SU-DHL-6 (cell line): ENCODE data around the gene DTD2.

Source experiments
- H2AFZ ChIP-seq: fragments of 200-600 bp; sonication (generic); 2 replicates; pipeline ENCODE4 v1.6.1; 2014; ENCODE audit warnings: low read depth, mild to moderate bottlenecking, moderate library complexity, mixed read lengths, antibody characterized with exemption, low read length; ENCODE audit not compliant: severe bottlenecking
- H3F3A ChIP-seq: fragments of 200-600 bp; shearing (Covaris generic); 2 replicates; pipeline ENCODE4 v1.6.0; 2016; ENCODE audit warnings: antibody characterized with exemption, mild to moderate bottlenecking; ENCODE audit not compliant: insufficient read depth
- H3K27ac ChIP-seq: fragments of 200-600 bp; sonication (generic); 2 replicates; pipeline ENCODE4 v1.5.1; 2016; ENCODE audit warnings: low read depth, mild to moderate bottlenecking, low read length, moderate library complexity, mixed read lengths
- H3K27me3 ChIP-seq: fragments of 200-600 bp; sonication (generic), shearing (Covaris generic); 2 replicates; pipeline ENCODE4 v1.6.0; 2014; ENCODE audit warnings: mild to moderate bottlenecking, low read length
- H3K36me3 ChIP-seq: fragments of 200-600 bp; sonication (generic); 2 replicates; pipeline ENCODE4 v1.6.1; 2014; ENCODE audit warnings: mild to moderate bottlenecking, low read length, mixed read lengths
- H3K4me2 ChIP-seq: fragments of 300-600, 200-600 bp; shearing (Covaris generic), sonication (generic); 2 replicates; pipeline ENCODE4 v1.6.0; 2014; ENCODE audit warnings: low read length, low read depth, mild to moderate bottlenecking; ENCODE audit not compliant: poor library complexity, severe bottlenecking
- H3K4me3 ChIP-seq: fragments of 200-600 bp; sonication (generic); 2 replicates; pipeline ENCODE4 v1.5.1; 2014; ENCODE audit warnings: antibody characterized with exemption, low read length, mild to moderate bottlenecking, mixed read lengths; ENCODE audit not compliant: insufficient read depth, poor library complexity, severe bottlenecking
- H3K79me2 ChIP-seq: fragments of 200-600 bp; sonication (generic); 2 replicates; pipeline ENCODE4 v1.6.1; 2014; ENCODE audit warnings: mild to moderate bottlenecking, low read length, moderate library complexity; ENCODE audit not compliant: insufficient read depth
- H3K9ac ChIP-seq: fragments of 200-600 bp; sonication (generic); 2 replicates; pipeline ENCODE4 v1.7.0; 2014; ENCODE audit warnings: mild to moderate bottlenecking, low read length
- H3K9me2 ChIP-seq: fragments of 200-600 bp; sonication (generic); replicated peaks from 2 replicates; pipeline ENCODE4 v1.6.1; 2014; ENCODE audit warnings: low read length; ENCODE audit not compliant: insufficient read depth
- H3K9me3 ChIP-seq: fragments of 200-600 bp; sonication (generic); 2 replicates; pipeline ENCODE4 v1.6.1; 2014; ENCODE audit warnings: low read length, mixed read lengths; ENCODE audit not compliant: insufficient read depth
- H4K20me1 ChIP-seq: fragments of 200-600 bp; sonication (generic); 2 replicates; pipeline ENCODE4 v1.6.1; 2014; ENCODE audit warnings: low read depth, mild to moderate bottlenecking, antibody characterized with exemption, low read length, moderate library complexity, mixed read lengths
- EZH2phosphoT487 ChIP-seq: fragments of 200-600 bp; sonication (generic), shearing (Covaris generic); conservative IDR thresholded peaks from 2 replicates; pipeline ENCODE4 v1.6.1; 2018; ENCODE audit warnings: mild to moderate bottlenecking, antibody characterized with exemption, low read length, moderate library complexity, mixed read lengths
- TF ChIP-seq, protein P1 (sequence below): fragments of 200-600 bp; sonication (generic); IDR thresholded peaks from one replicate; pipeline ENCODE4 v1.5.1; 2017; ENCODE audit warnings: antibody characterized with exemption, mild to moderate bottlenecking, low read length, moderate library complexity; ENCODE audit not compliant: insufficient read depth, poor library complexity, severe bottlenecking

DTD2 gene

DNA sequence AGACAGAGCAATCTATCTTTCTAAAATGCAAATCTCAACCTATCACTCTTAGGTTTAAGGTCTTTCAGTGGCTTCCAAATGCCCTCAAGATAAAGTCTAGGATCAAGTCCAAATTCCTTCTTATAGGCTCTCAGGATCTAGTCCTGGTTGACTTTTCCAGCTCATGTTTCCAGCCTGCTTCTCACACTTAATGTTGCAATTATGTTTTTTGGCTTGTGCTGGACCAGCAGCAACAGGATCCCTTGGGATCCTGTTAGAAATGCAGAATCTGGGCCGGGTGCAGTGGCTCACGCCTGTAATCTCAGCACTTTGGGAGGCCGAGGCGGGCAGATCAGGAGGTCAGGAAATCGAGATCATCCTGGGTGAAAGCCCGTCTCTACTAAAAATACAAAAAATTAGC, 19.9 kb upstream of the DTD2 start:
- H4K20me1 ChIP-seq, result no peaks in the 10 kb centered on the region
- no peaks in the 10 kb centered on the region for H3K9me3 ChIP-seq
- no peak overlapping the region for H2AFZ ChIP-seq
- H3F3A ChIP-seq, result no peaks in the 10 kb centered on the region
- H3K27ac ChIP-seq, result no peak overlapping the region
- no peaks in the 10 kb centered on the region for H3K27me3 ChIP-seq
- no peak overlapping the region for H3K4me2 ChIP-seq
- no peaks in the 10 kb centered on the region for H3K79me2 ChIP-seq
- no peaks in the 10 kb centered on the region for H3K9me2 ChIP-seq
- no peaks in the 10 kb centered on the region for H3K36me3 ChIP-seq
- H3K4me3 ChIP-seq, result no peak overlapping the region
- TF ChIP-seq, protein P1, sequence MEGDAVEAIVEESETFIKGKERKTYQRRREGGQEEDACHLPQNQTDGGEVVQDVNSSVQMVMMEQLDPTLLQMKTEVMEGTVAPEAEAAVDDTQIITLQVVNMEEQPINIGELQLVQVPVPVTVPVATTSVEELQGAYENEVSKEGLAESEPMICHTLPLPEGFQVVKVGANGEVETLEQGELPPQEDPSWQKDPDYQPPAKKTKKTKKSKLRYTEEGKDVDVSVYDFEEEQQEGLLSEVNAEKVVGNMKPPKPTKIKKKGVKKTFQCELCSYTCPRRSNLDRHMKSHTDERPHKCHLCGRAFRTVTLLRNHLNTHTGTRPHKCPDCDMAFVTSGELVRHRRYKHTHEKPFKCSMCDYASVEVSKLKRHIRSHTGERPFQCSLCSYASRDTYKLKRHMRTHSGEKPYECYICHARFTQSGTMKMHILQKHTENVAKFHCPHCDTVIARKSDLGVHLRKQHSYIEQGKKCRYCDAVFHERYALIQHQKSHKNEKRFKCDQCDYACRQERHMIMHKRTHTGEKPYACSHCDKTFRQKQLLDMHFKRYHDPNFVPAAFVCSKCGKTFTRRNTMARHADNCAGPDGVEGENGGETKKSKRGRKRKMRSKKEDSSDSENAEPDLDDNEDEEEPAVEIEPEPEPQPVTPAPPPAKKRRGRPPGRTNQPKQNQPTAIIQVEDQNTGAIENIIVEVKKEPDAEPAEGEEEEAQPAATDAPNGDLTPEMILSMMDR, result no peak
- no peak for TF ChIP-seq EZH2phosphoT487
- no peak overlapping the region for H3K9ac ChIP-seq

DNA sequence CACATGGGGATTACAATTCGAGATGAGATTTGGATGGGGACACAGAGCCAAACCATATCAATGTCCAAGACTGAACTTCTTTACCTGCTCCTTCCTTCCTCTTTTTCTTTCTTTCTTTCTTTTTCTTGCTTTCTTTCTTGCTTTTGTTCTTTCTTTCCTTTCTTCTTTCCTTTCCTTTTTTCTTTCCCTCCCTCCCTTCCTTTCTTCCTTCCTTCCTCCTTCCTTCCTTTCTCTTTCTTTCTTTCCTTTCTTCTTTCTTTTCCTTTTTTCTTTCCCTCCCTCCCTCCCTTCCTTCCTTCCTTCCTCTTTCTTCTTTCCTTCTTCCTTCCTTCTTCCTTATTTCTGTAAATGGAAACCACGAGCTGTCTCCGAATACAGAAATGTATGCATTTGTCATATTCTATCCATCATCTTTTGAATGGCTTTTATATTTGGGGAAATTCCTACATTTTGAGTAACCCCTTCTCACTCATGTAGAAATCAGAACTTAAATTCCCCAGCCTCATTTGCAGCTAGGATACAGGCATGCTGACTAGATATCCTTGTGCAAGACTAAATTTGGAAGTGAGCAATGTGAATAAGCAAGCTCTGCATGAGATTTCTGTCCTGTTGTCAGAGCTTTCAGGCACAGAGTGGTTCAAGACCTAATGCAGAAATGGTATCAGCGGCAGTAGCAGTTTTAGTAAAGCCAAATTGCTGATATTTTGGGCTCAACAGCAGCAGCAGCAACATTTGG, 19.0 kb upstream of the DTD2 start:
- H3K4me3 ChIP-seq, result no peak overlapping the region
- H3K36me3 ChIP-seq, result no peaks in the 10 kb centered on the region
- no peak overlapping the region for H3K9ac ChIP-seq
- no peaks in the 10 kb centered on the region for H3F3A ChIP-seq
- H3K27ac ChIP-seq, result no peak overlapping the region
- no peaks in the 10 kb centered on the region for H4K20me1 ChIP-seq
- no peaks in the 10 kb centered on the region for H3K9me2 ChIP-seq
- H3K27me3 ChIP-seq, result no peaks in the 10 kb centered on the region
- TF ChIP-seq, protein P1, result no peak
- TF ChIP-seq EZH2phosphoT487, result no peak
- H2AFZ ChIP-seq, result no peak overlapping the region
- H3K79me2 ChIP-seq, result no peaks in the 10 kb centered on the region
- no peaks in the 10 kb centered on the region for H3K9me3 ChIP-seq
- H3K4me2 ChIP-seq, result no peak overlapping the region

DNA sequence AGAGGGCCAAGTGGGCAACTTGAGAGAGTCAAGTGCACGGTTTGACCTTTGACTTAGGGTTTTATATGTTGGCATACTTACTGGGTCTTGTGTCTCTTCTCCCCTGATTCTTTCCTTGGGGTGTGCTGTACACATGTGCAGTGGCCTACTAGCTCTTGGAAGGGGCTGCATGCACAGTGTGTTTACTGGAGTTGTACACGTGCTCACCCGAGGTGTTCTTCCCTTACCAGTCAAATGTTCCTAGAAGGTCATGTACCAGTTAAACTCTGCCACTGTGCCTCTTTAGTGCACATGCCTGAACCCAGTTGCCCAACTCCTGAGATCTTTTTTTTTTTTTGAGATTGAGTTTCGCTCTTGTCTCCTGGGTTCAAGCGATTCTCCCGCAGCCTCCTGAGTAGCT, 9.2 kb upstream of the DTD2 start:
- H3K36me3 ChIP-seq, result no peaks in the 10 kb centered on the region
- H3K9me3 ChIP-seq, result no peaks in the 10 kb centered on the region
- TF ChIP-seq, protein P1, result no peak
- H3K9me2 ChIP-seq, result no peaks in the 10 kb centered on the region
- no peak overlapping the region for H3K9ac ChIP-seq
- no peak overlapping the region for H3K27ac ChIP-seq
- H3F3A ChIP-seq, result no peaks in the 10 kb centered on the region
- no peak overlapping the region for H3K4me3 ChIP-seq
- H3K79me2 ChIP-seq, result no peaks in the 10 kb centered on the region
- no peaks in the 10 kb centered on the region for H3K27me3 ChIP-seq
- no peak overlapping the region for H2AFZ ChIP-seq
- H4K20me1 ChIP-seq, result no peaks in the 10 kb centered on the region
- no peak overlapping the region for H3K4me2 ChIP-seq
